Measurements from ENCODE around the gene TFF3. TPM values are rescaled to one million over a fixed set of nuclear protein-coding genes. Genes with fewer than 3 reads are reported as not detected.

Gene TFF3
- total and polyA plus RNA-seq, 10 of the 15 experiments (the other 5 are each of a cell fraction or from before 2014, with no cell fraction given) = not detected

DNA sequence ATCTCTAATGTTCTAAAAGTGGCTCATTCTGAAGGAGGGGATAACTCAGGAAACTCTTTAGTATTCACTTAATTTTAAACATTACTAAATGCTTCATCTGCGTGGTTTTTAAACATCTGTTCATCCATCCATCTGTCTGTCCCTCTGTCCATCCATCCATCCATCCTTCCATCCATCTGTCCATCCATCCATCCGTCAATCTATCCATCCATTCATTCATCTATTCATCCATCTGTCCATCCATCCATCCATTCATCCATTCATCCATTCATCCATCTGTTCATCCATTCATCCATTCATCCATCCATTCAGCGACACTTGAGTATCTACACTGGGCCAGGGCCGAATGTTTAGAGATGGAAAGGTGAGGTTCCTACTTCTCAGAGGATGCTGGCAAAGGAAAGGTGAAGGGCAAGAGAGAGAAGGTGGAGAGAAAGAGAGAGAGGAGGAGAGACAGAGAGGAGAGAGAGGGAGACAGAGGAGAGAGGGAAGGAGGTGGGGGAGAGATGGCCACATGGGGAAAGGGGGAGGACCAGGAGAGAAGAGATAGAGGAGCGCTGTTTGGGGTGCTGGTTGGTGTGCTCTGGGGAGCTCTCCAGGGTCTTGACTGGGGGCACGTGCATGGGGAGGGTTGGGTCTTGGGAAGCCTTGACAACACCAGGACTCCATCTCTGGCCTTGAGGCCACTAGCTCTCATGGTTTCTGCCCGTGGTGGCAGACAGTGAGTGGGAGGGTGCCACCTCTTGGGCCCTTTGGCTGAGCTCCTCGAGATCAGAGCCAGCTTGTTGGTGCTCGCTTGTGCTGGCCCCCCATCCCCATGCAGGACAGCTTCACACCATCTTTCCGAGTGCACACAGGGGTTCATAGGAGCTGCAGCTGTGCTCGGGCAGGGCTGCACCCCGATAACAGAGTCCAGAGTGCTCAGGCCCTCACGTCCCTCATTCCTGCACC, 50.7 kb downstream of the TFF3 start:
- Histone ChIP-seq H3K27me3 (replicated peaks in 1 of 2; ENCODE audit: control insufficient read depth in 2 of 2, insufficient read depth in 2 of 2, low read length in 1 of 2) (no peaks in the 10 kb centered on the region; a peak in 1 of 4 replicates), H3K36me3 (ENCODE audit: control insufficient read depth in 2 of 2, insufficient read depth in 2 of 2, low read length in 1 of 2) (no peaks in the 10 kb centered on the region; a peak in 1 of 4 replicates), H3K4me2 (ENCODE audit: control insufficient read depth, insufficient read depth) (no peak overlapping the region), H3K27ac (ENCODE audit: control insufficient read depth, insufficient read depth) (no peak overlapping the region), H3K9ac (ENCODE audit: control insufficient read depth, insufficient read depth, low read length) (no peak overlapping the region), H3K9me3 (replicated peaks; ENCODE audit: control insufficient read depth, insufficient read depth, low read length) (no peaks in the 10 kb centered on the region), H2AFZ (ENCODE audit: control insufficient read depth, low read depth, low read length) (no peak overlapping the region), H3K4me1 (ENCODE audit: control insufficient read depth, insufficient read depth, low read length) (no peaks in the 10 kb centered on the region), H4K20me1 (ENCODE audit: control insufficient read depth, insufficient read depth) (no peaks in the 10 kb centered on the region), H3K4me3 (no peak overlapping the region), H3K79me2 (ENCODE audit: control insufficient read depth, insufficient read depth, low read length) (no peaks in the 10 kb centered on the region)
- intact Hi-C loops (cut with micrococcal nuclease; ENCODE audit: unreplicated experiment) (no loop called here), in situ Hi-C loops (cut with MboI) (no loop called here)
- POLR2A ChIA-PET = no interaction called here
- SMC1A ChIA-PET (ENCODE audit: uncharacterized antibody, unreplicated experiment) = no interaction called here
- DNase-seq (ENCODE audit: low read depth, low spot score) (no peak), ATAC-seq (no peak), FAIRE-seq (no peak)
- RAD21 ChIA-PET (ENCODE audit: unreplicated experiment) = no interaction called here
- CTCF ChIA-PET = interaction anchor here (0.6 to 1.8 kb wide), 2 partner anchors 12 to 110 kb away, joined by 3 to 5 read pairs; no protein-coding TSS in a partner anchor
- 39% methylated on average over 13 of the region's 13 CpGs for WGBS (ENCODE audit: insufficient coverage, insufficient replicate concordance, low lambda C conversion rate, missing lambda C conversion rate)
- no TSS peak for BruUV-seq (replicated peaks)
- TF ChIP-seq REST (IDR thresholded peaks at IDR 0.05; ENCODE audit: low read depth, low read length) = peak; percentile 36; the same call in 1 of the 2 replicates
- TF ChIP-seq, protein P1, sequence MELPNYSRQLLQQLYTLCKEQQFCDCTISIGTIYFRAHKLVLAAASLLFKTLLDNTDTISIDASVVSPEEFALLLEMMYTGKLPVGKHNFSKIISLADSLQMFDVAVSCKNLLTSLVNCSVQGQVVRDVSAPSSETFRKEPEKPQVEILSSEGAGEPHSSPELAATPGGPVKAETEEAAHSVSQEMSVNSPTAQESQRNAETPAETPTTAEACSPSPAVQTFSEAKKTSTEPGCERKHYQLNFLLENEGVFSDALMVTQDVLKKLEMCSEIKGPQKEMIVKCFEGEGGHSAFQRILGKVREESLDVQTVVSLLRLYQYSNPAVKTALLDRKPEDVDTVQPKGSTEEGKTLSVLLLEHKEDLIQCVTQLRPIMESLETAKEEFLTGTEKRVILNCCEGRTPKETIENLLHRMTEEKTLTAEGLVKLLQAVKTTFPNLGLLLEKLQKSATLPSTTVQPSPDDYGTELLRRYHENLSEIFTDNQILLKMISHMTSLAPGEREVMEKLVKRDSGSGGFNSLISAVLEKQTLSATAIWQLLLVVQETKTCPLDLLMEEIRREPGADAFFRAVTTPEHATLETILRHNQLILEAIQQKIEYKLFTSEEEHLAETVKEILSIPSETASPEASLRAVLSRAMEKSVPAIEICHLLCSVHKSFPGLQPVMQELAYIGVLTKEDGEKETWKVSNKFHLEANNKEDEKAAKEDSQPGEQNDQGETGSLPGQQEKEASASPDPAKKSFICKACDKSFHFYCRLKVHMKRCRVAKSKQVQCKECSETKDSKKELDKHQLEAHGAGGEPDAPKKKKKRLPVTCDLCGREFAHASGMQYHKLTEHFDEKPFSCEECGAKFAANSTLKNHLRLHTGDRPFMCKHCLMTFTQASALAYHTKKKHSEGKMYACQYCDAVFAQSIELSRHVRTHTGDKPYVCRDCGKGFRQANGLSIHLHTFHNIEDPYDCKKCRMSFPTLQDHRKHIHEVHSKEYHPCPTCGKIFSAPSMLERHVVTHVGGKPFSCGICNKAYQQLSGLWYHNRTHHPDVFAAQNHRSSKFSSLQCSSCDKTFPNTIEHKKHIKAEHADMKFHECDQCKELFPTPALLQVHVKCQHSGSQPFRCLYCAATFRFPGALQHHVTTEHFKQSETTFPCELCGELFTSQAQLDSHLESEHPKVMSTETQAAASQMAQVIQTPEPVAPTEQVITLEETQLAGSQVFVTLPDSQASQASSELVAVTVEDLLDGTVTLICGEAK (IDR thresholded peaks at IDR 0.05; ENCODE audit: borderline replicate concordance) = no peak
- TF ChIP-seq, protein P2, sequence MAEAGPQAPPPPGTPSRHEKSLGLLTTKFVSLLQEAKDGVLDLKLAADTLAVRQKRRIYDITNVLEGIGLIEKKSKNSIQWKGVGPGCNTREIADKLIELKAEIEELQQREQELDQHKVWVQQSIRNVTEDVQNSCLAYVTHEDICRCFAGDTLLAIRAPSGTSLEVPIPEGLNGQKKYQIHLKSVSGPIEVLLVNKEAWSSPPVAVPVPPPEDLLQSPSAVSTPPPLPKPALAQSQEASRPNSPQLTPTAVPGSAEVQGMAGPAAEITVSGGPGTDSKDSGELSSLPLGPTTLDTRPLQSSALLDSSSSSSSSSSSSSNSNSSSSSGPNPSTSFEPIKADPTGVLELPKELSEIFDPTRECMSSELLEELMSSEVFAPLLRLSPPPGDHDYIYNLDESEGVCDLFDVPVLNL (IDR thresholded peaks at IDR 0.05; ENCODE audit: low read depth, low read length) = no peak

Data from GM12878 (cell line).